Measurements from ENCODE around the gene PPME1.
"Not testable (repeated sequence)": the region's sequence is repeated elsewhere in the genome, so short reads cannot be mapped to it uniquely, and the experiment has no call there.

PPME1 gene, protein sequence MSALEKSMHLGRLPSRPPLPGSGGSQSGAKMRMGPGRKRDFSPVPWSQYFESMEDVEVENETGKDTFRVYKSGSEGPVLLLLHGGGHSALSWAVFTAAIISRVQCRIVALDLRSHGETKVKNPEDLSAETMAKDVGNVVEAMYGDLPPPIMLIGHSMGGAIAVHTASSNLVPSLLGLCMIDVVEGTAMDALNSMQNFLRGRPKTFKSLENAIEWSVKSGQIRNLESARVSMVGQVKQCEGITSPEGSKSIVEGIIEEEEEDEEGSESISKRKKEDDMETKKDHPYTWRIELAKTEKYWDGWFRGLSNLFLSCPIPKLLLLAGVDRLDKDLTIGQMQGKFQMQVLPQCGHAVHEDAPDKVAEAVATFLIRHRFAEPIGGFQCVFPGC

DNA sequence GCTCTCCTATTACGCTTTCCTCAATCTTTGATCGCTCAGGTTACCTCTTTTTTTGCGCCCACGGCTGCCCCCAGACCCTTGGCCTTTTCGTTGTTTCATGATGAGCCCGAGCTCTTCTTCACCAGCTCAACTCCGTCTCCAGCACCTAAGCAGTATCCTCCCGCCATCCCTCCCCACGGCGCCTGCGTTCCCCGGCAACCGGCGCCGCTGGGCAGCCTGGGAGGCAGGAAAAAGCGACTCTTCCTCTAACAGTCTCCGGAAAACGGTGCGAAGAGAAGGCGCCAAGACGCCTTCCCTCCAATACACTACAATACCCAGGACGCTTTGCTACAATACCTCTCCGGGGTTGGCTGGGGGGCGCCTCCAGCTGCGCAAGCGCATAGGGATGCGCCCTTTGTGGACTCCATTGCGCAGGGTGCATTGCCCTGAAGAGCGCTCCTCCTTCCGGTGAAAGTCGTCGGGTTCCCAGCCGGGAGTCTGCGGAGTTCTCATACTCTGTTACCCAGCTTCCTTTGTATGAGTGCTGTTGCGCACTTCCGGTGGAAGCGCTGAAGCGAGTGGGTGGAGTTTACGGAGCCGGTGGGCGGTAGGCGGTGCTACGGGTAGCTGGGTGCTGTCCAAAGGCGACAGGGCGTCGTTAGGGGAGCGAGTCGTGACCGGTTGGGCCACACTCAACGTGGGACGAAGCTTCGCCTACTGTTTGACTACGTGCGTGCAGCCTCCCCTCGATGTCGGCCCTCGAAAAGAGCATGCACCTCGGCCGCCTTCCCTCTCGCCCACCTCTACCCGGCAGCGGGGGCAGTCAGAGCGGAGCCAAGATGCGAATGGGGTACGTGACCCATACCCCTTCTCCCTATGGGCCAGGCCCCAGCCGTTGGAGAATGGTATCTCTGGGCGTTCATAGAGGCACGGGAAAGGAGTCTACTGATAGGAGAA lies at the start of gene PPME1, which contains the start of gene C2CD3:
Gene PPME1, plus strand, starts transcription at position 596 of the 936 bp plus-strand sequence. Its CDS starts 133 bp downstream, at position 729.
Gene C2CD3, minus strand, starts transcription at position 309 of the 936 bp plus-strand sequence. Its CDS starts 210 bp downstream, at position 99.
- in situ Hi-C loops (cut with MboI; ENCODE audit: low sequenced_read_pairs) = no loop called here

DNA sequence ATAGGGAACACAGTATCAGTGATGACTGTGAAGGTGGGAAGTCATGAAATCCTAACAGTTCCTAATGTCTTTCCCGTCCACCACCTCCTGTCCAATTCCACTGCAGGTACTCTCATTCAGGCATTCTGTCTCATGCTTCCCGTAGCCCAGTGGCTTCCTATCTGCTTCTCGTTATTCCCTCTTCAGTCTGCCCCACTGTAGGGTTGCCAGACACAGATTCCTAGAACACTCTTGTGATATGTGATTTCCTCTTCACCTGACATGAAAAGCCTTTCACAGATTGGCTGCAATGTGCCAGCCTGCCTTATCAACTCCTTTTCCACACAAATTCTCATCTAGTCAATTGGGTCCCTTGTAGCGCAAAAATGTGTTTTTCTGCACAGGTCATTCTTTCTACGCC lies 49.3 kb upstream of the PPME1 start:
- in situ Hi-C loops (cut with MboI; ENCODE audit: low sequenced_read_pairs) = no loop called here

DNA sequence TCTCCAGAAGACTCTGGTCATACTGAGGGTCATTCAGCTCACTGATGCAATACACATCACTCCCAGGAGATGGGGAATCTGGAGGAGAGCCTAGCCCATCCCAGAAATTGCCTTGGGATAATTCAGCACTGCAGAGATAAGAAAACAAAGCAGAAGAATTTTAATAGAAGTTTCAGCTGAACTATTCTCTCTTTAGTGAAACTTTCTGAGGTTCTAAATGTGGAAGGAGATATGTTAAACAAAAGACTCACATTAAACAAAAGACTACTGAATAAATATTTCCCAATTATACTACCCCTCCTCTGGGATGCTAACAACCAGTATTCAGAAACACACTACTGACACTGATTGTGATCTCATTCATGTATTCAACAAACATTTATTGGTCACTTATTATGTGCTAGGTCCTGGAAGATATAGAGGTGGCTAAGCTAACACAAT lies 48.1 kb upstream of the PPME1 start:
- in situ Hi-C loops (cut with MboI; ENCODE audit: low sequenced_read_pairs) = no loop called here

DNA sequence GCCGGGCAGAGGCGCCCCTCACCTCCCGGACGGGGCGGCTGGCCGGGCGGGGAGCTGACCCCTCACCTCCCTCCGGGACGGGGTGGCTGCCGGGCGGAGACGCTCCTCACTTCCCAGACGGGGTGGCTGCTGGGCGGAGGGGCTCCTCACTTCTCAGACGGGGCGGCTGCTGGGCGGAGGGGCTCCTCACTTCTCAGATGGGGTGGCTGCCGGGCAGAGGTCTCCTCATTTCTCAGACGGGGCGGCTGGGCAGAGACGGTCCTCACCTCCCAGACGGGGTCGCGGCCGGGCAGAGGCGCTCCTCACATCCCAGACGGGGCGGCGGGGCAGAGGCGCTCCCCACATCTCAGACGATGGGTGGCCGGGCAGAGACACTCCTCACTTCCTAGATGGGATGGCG lies 42.0 kb upstream of the PPME1 start:
- in situ Hi-C loops (cut with MboI; ENCODE audit: low sequenced_read_pairs) = not testable (repeated sequence)

DNA sequence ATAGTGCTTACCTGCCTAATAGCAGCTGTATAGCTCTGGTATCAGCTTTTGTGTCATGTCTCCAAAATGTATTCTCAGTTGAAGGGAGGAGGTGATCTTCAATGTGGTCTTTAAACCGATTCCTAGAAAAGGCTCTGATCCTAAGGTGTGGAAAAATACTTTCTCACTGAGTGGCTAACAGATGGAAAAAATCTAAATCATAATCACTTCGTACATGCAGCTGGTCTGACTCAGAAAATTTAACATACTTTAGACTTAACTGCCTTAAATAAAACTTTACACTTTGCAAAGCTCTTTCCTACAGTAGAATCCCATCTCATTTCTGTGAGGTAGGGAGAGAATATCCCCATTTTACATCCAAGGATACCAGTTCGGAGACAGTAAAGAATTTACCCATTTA lies 38.3 kb upstream of the PPME1 start:
- in situ Hi-C loops (cut with MboI; ENCODE audit: low sequenced_read_pairs) = no loop called here

DNA sequence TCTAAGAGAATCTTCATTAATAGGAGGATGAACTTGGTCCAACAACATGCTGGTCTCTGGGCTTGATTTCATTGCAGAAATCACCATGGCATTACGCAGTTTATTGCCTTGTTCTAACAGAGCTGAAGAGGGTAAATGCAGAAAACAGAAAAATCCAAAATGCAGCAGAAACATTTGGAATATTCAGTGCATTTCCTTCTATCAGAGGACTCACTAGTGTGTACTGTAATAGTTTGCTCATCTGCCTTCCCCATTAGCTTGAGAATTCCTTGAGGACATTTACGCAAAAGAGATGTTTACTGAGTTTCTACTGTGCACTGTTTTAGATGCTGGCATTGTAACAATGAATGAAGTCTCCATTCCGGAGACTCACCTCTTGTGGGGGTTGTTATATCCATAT lies 37.7 kb upstream of the PPME1 start:
- in situ Hi-C loops (cut with MboI; ENCODE audit: low sequenced_read_pairs) = no loop called here

DNA sequence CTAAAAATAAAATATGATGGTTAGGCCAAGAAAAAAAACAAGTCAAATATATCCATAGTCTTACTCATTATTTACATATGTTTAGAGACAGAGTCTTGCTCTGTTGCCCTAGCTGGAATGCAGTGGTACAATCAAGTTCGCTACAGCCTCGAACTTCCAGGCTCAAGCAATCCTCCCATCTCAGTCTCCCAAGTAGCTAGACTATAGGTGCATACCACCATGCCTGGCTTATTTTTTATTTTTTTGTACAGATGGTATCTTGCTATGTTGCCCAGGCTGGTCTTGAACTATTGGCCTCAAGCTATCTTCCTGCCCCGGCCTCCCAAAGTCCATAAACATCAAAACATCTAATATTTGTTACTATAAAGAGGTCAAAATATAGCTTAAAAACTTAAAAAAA lies 36.4 kb upstream of the PPME1 start:
- in situ Hi-C loops (cut with MboI; ENCODE audit: low sequenced_read_pairs) = no loop called here

DNA sequence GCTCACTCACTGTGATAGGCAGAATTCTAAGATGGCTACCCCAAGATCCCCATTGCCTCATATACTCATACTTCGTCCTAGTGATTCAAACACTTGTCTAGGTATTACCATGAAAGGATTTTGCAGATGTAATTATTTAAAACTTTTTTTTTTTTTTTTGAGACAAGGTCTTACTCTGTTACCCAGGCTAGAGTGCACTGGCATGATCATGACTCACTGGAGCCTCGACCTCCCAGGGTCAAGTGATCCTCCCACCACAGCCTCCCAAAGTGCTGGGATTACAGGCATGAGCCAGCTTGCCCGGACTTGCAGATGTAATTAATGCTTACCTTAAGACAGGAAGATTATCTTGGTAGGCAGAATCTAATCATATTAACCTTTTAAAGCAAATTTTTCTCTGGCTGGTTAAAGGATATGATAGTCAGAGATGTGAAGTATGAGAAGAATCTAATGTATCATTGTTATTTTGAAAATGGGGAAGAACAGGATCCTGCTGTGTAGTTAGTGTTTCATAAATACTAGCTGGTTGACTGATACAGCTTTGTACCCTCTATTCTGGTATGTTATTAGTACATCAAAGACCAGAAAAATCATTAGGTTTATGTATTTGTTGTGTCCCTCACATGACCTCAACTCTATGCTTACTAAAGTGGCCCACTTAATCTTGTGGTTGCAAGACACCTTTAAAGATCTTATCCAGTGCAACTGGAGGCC lies 35.8 kb upstream of the PPME1 start:
- in situ Hi-C loops (cut with MboI; ENCODE audit: low sequenced_read_pairs) = no loop called here

DNA sequence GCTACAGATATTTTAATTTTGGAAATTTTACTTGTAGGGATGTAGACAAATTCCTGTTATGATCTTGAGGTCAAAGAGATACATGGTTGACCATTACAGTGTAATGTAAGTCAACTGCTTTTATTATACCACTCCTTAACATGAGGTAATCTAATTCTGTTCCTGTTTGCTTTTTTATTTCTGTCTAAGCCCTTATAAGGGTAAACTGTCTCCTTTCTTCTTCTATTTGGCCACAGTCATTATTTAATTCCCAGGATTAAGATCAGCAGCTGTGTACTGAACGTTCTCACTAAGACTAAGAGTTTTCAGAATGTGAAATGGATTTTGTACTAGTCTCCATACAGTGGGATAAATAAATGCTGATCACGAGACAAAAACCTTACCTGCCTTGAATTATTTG lies 33.1 kb upstream of the PPME1 start:
- in situ Hi-C loops (cut with MboI; ENCODE audit: low sequenced_read_pairs) = no loop called here

DNA sequence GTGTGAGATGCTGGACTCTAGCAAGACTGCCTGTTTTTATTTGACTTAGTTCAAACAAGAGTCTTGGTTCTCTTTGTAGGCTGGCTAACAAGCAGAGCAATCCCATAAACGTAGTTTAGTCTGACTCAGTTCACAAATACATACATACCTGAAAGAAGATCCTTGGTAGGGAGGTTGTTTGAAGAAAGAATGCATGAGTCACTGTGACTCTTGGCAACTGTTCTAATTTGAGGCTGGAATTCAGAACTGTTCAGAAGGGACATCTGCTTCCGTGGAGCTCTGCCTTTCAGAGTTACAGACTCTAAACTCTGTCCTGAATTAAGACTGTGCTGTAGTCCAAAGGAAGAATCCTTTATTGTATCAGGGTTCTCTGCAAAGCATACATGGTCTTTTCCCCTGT lies 32.5 kb upstream of the PPME1 start:
- in situ Hi-C loops (cut with MboI; ENCODE audit: low sequenced_read_pairs) = no loop called here

DNA sequence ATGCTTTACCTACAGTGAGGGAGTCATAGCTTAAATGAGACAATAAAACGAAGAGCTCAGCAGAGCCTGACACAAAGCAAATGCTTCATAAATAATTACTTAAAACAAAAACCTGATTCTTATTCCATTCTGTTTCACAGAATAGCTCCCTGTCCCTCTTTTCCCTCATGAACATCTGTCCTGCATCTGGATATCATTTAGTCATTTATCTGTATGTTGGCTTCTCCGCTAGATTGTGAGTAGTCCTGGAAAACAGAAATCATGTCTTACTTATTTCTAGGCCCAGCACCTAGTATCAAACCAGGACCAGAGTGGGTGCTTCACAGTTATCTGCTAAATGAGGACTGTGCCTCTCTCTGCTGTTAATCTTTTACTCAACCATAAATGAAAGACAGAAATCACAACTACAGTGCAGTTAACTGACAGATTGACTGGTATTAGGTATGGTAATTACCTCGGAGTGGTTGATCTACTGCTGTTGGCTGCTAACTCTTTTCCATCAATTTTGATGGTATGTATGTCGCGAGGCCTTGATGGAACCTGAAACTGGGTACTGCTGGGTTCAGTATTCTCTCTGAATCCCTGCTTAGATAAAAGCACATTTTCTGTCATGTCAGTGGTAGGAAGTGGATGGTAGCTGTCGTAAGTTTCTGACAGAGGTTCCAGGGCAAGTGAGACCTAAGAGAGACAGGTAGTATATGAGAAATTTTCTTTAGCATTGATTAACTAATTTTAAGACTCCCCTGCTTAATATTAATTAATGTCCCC lies 31.8 kb upstream of the PPME1 start:
- in situ Hi-C loops (cut with MboI; ENCODE audit: low sequenced_read_pairs) = no loop called here

DNA sequence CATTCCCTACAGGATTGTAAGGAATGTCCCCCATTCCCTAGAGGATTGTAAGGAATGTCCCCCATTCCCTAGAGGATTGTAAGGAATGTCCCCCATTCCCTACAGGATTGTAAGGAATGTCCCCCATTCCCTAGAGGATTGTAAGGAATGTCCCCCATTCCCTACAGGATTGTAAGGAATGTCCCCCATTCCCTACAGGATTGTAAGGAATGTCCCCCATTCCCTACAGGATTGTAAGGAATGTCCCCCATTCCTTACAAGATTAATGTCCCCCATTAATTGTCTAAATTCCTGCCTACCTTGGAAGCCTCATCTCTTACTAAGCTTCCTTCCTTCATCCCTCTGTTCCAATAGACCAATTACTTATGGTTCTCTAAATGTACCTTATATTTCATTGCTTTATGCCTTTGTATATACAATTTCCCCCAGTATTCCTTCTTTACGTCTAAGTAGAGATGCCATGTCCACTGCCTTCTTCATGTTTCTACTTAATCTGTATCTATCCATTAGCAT lies 31.1 kb upstream of the PPME1 start:
- in situ Hi-C loops (cut with MboI; ENCODE audit: low sequenced_read_pairs) = not testable (repeated sequence)

DNA sequence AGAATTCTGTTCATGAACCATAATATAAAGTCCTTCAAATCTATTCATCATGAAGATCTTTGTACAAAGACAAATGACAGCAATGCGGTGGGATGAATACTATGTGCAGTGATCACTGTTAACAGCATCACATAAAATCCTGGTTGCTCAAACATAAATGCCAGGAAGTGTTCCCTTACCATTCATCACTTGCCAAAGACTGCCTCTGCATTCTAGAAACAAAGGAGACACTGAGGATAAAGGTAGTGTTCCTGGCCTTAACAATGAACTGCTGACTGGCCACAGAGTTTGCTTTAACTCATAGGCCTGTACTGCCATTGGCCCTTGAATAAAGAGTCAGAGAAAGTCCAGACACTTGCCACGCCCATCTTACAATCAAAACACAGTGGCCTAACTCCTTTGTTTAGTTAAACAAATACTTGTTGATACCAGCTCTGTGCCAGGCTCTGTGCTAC lies 29.8 kb upstream of the PPME1 start:
- in situ Hi-C loops (cut with MboI; ENCODE audit: low sequenced_read_pairs) = no loop called here

DNA sequence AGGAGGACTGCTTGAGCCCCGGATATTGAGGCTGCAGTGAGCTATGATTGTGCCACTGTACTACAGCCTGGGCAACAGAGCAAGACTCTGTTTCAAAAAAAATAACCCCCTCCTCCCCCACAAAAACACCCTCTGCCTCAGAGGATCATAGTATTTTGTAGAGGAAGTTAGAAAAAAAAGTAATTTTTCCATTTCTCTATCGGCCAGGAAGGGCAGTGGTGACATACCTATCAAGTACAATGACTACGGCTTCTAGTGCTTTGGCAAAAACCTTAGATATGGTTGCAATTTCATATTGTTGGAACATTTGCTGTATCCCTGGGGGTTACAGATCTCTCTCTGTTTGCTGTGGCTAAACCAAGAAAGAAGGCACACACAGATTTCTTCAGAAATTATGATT lies 29.2 kb upstream of the PPME1 start:
- in situ Hi-C loops (cut with MboI; ENCODE audit: low sequenced_read_pairs) = no loop called here

DNA sequence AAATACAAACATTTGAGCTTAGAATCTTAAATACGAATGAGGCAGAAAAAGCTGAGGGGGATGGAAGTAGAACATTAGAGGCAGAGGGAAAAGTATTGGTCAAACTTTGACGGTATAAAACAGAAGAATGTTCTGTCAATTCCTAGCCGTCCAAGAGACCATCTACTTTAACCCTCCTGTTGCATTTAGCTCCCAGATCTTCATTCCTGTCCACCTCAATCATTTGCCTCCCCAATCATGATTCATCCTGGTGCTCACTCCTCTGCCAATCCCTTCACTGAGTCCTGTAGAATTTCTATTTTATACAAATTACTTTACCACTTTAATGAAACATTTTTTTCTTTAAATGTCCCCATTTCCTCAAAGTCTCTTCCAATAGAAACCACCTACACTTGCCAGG lies 28.5 kb upstream of the PPME1 start:
- in situ Hi-C loops (cut with MboI; ENCODE audit: low sequenced_read_pairs) = no loop called here

DNA sequence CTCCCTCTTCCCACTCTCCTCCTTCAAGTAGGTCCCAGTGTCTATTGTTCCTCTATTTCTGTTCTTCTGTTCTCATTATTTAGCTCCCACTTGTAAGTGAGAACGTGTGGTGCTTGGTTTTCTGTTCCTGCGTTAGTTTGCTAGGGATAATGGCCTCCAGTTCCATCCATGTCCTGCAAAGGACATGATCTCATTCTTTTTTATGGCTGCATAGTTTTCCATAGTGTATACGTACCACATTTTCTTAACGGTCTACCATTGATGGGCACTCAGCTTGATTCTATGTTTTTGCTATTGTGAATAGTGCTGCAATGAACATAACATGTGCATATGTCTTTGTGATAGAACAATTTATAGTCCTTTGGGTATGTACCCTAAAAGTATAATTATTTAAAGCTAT lies 26.5 kb upstream of the PPME1 start:
- in situ Hi-C loops (cut with MboI; ENCODE audit: low sequenced_read_pairs) = no loop called here

DNA sequence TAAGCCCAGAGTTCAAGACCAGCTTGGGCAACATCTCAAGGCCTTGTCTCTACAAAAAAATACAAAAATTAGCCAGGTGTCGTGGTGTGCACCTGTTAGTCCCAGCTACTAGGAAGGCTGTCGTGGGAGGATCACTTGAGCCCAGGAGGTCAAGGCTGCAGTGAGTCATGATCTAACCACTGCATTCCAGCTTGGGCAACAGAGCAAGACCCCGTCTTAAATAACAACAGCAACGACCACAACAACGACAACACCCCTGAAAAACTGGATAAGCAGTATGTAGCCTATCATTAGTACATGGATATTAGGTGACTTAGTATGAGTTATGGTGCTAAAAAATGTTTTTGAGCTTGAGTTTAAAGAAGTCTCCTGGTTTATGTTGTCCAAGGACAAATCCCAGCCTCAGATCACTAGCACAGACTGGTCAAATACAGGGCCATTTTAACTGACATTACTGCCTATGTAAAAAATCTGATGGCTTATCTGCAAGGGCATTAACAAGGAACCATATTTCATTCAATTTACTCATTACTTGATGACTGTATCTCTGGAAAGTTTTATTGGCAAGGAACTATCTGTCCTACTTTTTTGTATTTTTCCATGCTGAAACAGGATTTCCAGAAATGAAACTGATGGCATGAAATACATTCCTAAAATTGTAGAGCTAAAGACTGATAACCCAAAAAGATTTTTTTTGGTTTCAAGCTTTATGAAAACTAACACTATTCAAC lies 23.7 kb upstream of the PPME1 start:
- in situ Hi-C loops (cut with MboI; ENCODE audit: low sequenced_read_pairs) = no loop called here

DNA sequence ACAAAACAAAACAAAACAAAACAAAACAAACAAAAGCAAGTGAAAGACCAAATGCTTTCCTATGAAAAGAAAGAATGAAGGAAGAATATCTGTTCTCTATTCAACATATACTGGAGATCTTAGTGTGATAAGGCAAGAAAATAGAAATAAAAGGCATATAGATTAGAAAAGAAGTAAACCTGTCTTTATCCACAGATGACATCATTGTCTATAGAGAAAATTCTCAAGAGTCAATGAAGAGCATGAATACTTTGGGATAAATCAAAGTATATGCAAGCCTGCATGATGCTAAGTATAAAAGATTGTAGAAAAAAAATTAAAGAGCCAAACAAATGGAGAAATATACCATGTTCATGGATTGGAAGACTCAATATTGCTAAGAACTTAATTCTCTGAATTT lies 17.9 kb upstream of the PPME1 start:
- in situ Hi-C loops (cut with MboI; ENCODE audit: low sequenced_read_pairs) = no loop called here

DNA sequence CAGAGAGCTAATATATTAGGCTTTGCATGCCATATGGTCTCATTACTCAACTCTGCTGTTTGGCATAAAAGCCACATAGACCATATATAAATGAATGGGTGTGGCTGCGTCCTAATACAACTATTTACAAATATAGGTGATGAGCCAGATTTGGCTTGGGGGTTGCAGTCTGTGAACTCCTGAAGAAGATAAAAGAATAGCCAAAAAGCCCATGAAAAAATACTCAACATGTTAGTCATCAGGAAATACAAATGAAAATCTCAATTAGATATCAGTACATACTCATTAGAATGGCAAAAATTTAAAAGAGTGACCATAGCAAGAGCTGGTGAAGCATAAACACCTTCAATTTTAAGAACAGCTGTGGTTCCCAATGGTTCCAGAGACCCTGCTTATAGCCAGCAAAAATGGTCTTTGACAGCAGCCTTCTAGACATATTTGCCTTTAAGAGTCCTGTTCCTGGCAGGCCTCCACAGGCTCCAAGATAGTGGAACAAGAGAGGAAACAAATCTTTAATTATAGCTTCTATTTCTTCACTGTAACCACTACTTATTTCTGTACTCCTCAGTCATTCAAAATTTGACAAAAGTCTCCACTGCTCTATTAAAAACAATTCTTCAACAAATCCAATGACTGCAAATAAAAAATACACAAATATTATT lies 16.3 kb upstream of the PPME1 start:
- in situ Hi-C loops (cut with MboI; ENCODE audit: low sequenced_read_pairs) = no loop called here

Measured in hTERT RPE-1 (cell line).